ENCODE measurements around the gene LRRK1.

- no peak for TF ChIP-seq POLR2A (IDR thresholded peaks at IDR 0.05)
- TF ChIP-seq, protein P1, sequence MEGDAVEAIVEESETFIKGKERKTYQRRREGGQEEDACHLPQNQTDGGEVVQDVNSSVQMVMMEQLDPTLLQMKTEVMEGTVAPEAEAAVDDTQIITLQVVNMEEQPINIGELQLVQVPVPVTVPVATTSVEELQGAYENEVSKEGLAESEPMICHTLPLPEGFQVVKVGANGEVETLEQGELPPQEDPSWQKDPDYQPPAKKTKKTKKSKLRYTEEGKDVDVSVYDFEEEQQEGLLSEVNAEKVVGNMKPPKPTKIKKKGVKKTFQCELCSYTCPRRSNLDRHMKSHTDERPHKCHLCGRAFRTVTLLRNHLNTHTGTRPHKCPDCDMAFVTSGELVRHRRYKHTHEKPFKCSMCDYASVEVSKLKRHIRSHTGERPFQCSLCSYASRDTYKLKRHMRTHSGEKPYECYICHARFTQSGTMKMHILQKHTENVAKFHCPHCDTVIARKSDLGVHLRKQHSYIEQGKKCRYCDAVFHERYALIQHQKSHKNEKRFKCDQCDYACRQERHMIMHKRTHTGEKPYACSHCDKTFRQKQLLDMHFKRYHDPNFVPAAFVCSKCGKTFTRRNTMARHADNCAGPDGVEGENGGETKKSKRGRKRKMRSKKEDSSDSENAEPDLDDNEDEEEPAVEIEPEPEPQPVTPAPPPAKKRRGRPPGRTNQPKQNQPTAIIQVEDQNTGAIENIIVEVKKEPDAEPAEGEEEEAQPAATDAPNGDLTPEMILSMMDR (IDR thresholded peaks at IDR 0.05): no peak
Observed at GRCh38 chr15:100947760-100948429, 28.7 kb downstream of the LRRK1 start.

Data from uterus (tissue), 2 donors.